ENCODE results near the gene RAI1. TPM values are rescaled to one million over a fixed set of nuclear protein-coding genes. Genes with fewer than 3 reads are reported as not detected.

The RAI1 gene
- total and polyA plus RNA-seq, 2 of the 8 experiments (the other 6 are each of a cell fraction or from before 2014, with no cell fraction given), result 0.39 to 1.2 TPM

DNA sequence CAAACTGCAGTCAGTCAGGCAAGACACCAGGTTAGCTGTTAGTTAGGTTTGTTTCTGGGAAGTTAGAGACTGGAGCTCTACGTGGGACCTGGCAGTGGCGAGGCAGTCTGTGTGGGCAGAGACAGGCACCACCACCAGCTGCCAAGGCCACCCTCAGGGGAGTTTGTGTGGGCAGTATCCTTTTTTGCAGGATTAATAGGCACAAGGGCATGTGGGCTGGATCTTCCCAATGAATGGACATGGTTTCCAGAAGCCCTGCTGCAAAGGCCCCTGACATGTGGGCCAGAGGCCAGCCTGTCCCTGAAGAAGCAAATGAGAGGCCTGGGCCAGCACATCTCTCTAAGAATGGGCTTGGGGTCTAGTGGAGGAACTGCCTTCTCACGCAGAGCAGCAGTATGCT lies 174.7 kb downstream of the RAI1 start (continued):
- TF ChIP-seq ZNF274 (IDR thresholded peaks at IDR 0.05; ENCODE audit: borderline replicate concordance, extremely low read depth, low read length) (no peak), EGR1 (IDR thresholded peaks at IDR 0.05; ENCODE audit: borderline replicate concordance, low read depth, low read length) (no peak)
- TF ChIP-seq, protein P1, sequence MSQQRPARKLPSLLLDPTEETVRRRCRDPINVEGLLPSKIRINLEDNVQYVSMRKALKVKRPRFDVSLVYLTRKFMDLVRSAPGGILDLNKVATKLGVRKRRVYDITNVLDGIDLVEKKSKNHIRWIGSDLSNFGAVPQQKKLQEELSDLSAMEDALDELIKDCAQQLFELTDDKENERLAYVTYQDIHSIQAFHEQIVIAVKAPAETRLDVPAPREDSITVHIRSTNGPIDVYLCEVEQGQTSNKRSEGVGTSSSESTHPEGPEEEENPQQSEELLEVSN (IDR thresholded peaks at IDR 0.05), result no peak

Data from H1 (cell line).